ENCODE data around the gene CACHD1. TPM values are rescaled to one million over a fixed set of nuclear protein-coding genes. Genes with fewer than 3 reads are reported as not detected.

The CACHD1 gene
- polyA plus RNA-seq, 1 donor from 2014 or later: 12.7 TPM

DNA sequence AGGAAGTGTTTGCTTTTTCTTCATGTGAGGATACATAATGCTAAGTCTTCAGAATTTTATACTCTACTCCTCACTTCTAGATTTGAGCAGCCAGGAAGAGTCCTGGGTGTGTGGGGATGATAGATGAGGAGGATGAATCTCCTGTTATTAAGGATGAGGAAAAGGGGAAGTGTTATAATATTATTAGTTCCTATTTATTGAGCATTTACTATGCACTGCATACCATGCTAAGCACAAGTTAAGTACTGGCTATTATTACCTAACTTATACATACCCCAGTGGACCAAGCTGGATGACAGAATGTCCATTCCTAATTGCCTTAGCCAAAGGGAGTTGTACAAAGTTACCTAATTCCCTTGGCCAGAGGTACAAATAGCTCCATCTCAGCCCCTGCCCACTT lies 19.8 kb downstream of the CACHD1 start:
- H3K4me2 ChIP-seq (ENCODE audit: low read length): no peak overlapping the region
- TF ChIP-seq, protein P1, sequence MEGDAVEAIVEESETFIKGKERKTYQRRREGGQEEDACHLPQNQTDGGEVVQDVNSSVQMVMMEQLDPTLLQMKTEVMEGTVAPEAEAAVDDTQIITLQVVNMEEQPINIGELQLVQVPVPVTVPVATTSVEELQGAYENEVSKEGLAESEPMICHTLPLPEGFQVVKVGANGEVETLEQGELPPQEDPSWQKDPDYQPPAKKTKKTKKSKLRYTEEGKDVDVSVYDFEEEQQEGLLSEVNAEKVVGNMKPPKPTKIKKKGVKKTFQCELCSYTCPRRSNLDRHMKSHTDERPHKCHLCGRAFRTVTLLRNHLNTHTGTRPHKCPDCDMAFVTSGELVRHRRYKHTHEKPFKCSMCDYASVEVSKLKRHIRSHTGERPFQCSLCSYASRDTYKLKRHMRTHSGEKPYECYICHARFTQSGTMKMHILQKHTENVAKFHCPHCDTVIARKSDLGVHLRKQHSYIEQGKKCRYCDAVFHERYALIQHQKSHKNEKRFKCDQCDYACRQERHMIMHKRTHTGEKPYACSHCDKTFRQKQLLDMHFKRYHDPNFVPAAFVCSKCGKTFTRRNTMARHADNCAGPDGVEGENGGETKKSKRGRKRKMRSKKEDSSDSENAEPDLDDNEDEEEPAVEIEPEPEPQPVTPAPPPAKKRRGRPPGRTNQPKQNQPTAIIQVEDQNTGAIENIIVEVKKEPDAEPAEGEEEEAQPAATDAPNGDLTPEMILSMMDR (IDR thresholded peaks at IDR 0.05; ENCODE audit: poor library complexity, severe bottlenecking): no peak
- no peak for TF ChIP-seq EP300 (conservative IDR thresholded peaks at IDR 0.05; ENCODE audit: poor library complexity, severe bottlenecking)
- TF ChIP-seq, protein P2, sequence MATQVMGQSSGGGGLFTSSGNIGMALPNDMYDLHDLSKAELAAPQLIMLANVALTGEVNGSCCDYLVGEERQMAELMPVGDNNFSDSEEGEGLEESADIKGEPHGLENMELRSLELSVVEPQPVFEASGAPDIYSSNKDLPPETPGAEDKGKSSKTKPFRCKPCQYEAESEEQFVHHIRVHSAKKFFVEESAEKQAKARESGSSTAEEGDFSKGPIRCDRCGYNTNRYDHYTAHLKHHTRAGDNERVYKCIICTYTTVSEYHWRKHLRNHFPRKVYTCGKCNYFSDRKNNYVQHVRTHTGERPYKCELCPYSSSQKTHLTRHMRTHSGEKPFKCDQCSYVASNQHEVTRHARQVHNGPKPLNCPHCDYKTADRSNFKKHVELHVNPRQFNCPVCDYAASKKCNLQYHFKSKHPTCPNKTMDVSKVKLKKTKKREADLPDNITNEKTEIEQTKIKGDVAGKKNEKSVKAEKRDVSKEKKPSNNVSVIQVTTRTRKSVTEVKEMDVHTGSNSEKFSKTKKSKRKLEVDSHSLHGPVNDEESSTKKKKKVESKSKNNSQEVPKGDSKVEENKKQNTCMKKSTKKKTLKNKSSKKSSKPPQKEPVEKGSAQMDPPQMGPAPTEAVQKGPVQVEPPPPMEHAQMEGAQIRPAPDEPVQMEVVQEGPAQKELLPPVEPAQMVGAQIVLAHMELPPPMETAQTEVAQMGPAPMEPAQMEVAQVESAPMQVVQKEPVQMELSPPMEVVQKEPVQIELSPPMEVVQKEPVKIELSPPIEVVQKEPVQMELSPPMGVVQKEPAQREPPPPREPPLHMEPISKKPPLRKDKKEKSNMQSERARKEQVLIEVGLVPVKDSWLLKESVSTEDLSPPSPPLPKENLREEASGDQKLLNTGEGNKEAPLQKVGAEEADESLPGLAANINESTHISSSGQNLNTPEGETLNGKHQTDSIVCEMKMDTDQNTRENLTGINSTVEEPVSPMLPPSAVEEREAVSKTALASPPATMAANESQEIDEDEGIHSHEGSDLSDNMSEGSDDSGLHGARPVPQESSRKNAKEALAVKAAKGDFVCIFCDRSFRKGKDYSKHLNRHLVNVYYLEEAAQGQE (IDR thresholded peaks at IDR 0.05; ENCODE audit: borderline replicate concordance): no peak
- no peak for TF ChIP-seq EZH2 (IDR thresholded peaks at IDR 0.05; ENCODE audit: borderline replicate concordance, insufficient read depth, low read length, poor library complexity, severe bottlenecking)
- TF ChIP-seq TAF1 (IDR thresholded peaks at IDR 0.05; ENCODE audit: low read depth): no peak
- TF ChIP-seq POLR2AphosphoS5 (IDR thresholded peaks at IDR 0.05): no peak
- TF ChIP-seq MXI1 (conservative IDR thresholded peaks at IDR 0.05; ENCODE audit: poor library complexity, severe bottlenecking): no peak
- no peak for TF ChIP-seq SMC3 (conservative IDR thresholded peaks at IDR 0.05; ENCODE audit: poor library complexity)
- TF ChIP-seq RAD21 (conservative IDR thresholded peaks at IDR 0.05): no peak
- no peaks in the 10 kb centered on the region for H3F3A ChIP-seq (ENCODE audit: insufficient read depth, low read length, poor library complexity, severe bottlenecking)
- no peaks in the 10 kb centered on the region for H3K9me2 ChIP-seq (ENCODE audit: insufficient read depth, low read length)
- H4K20me1 ChIP-seq (ENCODE audit: insufficient read depth): no peaks in the 10 kb centered on the region
- no peaks in the 10 kb centered on the region for H3K27me3 ChIP-seq (ENCODE audit: insufficient read depth, low read depth, low read length)
- no peaks in the 10 kb centered on the region for H3K9me3 ChIP-seq (ENCODE audit: low read length)
- no peak overlapping the region for H3K27ac ChIP-seq (ENCODE audit: low read length)
- no peak overlapping the region for H3K4me3 ChIP-seq (ENCODE audit: low read length)
- H3K9ac ChIP-seq (ENCODE audit: low read length): no peak overlapping the region
- H3K36me3 ChIP-seq (ENCODE audit: insufficient read depth, low read length): no peaks in the 10 kb centered on the region
- peaks cover 5% of the 10 kb centered on the region for H3K79me2 ChIP-seq (replicated peaks; ENCODE audit: insufficient read depth, low read length)
- H2AFZ ChIP-seq (ENCODE audit: low read depth, low read length): no peak overlapping the region

DNA sequence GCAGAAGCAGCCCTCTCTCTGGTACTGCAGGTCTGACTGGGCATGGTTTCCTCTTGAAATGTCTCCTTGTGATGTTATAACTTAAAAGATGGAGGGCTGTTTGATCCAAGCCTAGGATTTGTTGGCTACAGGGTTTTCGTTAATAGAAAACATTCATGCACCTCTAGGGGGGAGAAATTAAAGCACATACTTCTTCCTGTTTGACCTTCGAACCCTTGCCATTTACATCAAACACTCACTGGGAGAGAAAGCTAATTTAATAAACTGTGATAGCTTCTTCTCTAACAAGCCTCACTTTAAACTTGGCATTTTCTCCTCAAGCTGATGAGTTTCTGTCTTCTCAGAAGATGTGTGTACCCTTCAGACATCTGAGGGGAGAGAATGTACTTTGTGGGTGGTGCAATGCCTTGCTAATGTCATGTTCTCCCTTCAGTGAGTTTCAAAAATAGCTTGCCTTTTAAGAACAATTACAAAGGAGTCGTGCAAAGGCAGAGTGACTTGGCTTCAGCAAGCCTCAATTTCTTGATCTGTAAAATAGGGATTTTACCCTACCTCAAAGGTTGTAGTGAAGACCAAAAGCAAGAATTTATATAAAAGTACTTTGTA lies 20.4 kb downstream of the CACHD1 start:
- Histone ChIP-seq H3F3A (ENCODE audit: insufficient read depth, low read length, poor library complexity, severe bottlenecking) (no peaks in the 10 kb centered on the region), H3K4me2 (ENCODE audit: low read length) (no peak overlapping the region), H3K9me2 (ENCODE audit: insufficient read depth, low read length) (no peaks in the 10 kb centered on the region), H3K27me3 (ENCODE audit: insufficient read depth, low read depth, low read length) (no peaks in the 10 kb centered on the region), H3K9me3 (ENCODE audit: low read length) (no peaks in the 10 kb centered on the region), H3K27ac (ENCODE audit: low read length) (no peak overlapping the region), H3K4me3 (ENCODE audit: low read length) (no peak overlapping the region), H2AFZ (ENCODE audit: low read depth, low read length) (no peak overlapping the region), H3K36me3 (ENCODE audit: insufficient read depth, low read length) (no peaks in the 10 kb centered on the region), H4K20me1 (ENCODE audit: insufficient read depth) (no peaks in the 10 kb centered on the region), H3K79me2 (replicated peaks; ENCODE audit: insufficient read depth, low read length) (peaks cover 5% of the 10 kb centered on the region), H3K9ac (ENCODE audit: low read length) (no peak overlapping the region)
- no peak for TF ChIP-seq SMC3 (conservative IDR thresholded peaks at IDR 0.05; ENCODE audit: poor library complexity)

Data from neural cell (in vitro differentiated cells).